ENCODE measurements around the gene CCDC88A. TPM values are rescaled to one million over a fixed set of nuclear protein-coding genes. Genes with fewer than 3 reads are reported as not detected.
"Not testable (repeated sequence)": the region's sequence is repeated elsewhere in the genome, so short reads cannot be mapped to it uniquely, and the experiment has no call there.

The CCDC88A gene
- total RNA-seq, 1 donor, result 54.3 TPM

DNA sequence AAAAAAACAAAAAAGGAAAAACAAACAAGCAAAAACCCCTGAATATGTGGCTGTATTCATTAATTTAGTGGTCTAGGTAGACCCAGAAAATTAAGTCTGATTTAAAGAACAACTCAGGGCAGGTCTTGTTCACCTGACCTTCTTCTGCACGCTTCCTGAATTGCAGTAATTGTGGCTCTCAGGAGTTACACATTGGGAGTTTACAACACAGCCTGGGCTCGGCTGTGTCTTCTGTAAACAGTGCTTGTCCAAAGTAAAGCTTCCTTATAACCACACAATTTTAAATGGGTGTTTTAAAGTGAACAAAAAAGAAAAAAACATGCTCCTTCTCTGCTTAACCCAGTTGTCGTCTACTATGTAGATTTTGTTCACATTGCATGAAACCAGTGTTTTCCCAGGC, 142.3 kb downstream of the CCDC88A start:
- Histone ChIP-seq H3K4me2 (ENCODE audit: insufficient read depth, low read length) (no peak overlapping the region), H3K4me1 (ENCODE audit: insufficient read depth, low read length) (no peaks in the 10 kb centered on the region), H3K36me3 (ENCODE audit: insufficient read depth, low read length) (no peaks in the 10 kb centered on the region), H2AFZ (ENCODE audit: low read length) (no peak overlapping the region), H3K79me2 (ENCODE audit: insufficient read depth, low read length) (no peaks in the 10 kb centered on the region), H3K9me3 (ENCODE audit: low read depth, low read length) (no peaks in the 10 kb centered on the region), H3K27ac (ENCODE audit: low read depth, low read length) (no peak overlapping the region), H3K4me3 (ENCODE audit: insufficient read depth, low read length) (no peak overlapping the region), H3K27me3 (ENCODE audit: insufficient read depth, low read length) (no peaks in the 10 kb centered on the region), H4K20me1 (ENCODE audit: insufficient read depth, low read length) (no peaks in the 10 kb centered on the region)
- TF ChIP-seq, protein P1, sequence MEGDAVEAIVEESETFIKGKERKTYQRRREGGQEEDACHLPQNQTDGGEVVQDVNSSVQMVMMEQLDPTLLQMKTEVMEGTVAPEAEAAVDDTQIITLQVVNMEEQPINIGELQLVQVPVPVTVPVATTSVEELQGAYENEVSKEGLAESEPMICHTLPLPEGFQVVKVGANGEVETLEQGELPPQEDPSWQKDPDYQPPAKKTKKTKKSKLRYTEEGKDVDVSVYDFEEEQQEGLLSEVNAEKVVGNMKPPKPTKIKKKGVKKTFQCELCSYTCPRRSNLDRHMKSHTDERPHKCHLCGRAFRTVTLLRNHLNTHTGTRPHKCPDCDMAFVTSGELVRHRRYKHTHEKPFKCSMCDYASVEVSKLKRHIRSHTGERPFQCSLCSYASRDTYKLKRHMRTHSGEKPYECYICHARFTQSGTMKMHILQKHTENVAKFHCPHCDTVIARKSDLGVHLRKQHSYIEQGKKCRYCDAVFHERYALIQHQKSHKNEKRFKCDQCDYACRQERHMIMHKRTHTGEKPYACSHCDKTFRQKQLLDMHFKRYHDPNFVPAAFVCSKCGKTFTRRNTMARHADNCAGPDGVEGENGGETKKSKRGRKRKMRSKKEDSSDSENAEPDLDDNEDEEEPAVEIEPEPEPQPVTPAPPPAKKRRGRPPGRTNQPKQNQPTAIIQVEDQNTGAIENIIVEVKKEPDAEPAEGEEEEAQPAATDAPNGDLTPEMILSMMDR (IDR thresholded peaks at IDR 0.05; ENCODE audit: extremely low read depth, low read depth, low read length), result no peak
- DNase-seq (ENCODE audit: insufficient read length, low spot score, missing footprints), result no peak

- H4K20me1 ChIP-seq (ENCODE audit: insufficient read depth, low read length); H3K36me3 ChIP-seq (ENCODE audit: insufficient read depth, low read length); DNase-seq (ENCODE audit: insufficient read length, low spot score, missing footprints); H3K79me2 ChIP-seq (ENCODE audit: insufficient read depth, low read length); H3K4me2 ChIP-seq (ENCODE audit: insufficient read depth, low read length); H2AFZ ChIP-seq (ENCODE audit: low read length); H3K9me3 ChIP-seq (ENCODE audit: low read depth, low read length); H3K27ac ChIP-seq (ENCODE audit: low read depth, low read length); H3K4me1 ChIP-seq (ENCODE audit: insufficient read depth, low read length); H3K4me3 ChIP-seq (ENCODE audit: insufficient read depth, low read length); H3K27me3 ChIP-seq (ENCODE audit: insufficient read depth, low read length): not testable (repeated sequence)
Measured at GRCh38 chr2:55274346-55274745, 145.3 kb downstream of the CCDC88A start.

- Histone ChIP-seq H2AFZ (ENCODE audit: low read length) (peak overlapping the region; percentile 100), H3K4me2 (ENCODE audit: insufficient read depth, low read length) (peak overlapping the region; percentile 90), H3K36me3 (ENCODE audit: insufficient read depth, low read length) (peaks cover 10% of the 10 kb centered on the region), H3K4me3 (ENCODE audit: insufficient read depth, low read length) (peak overlapping the region; percentile 97), H3K27ac (ENCODE audit: low read depth, low read length) (peak overlapping the region; percentile 81), H3K27me3 (ENCODE audit: insufficient read depth, low read length) (no peaks in the 10 kb centered on the region), H3K79me2 (ENCODE audit: insufficient read depth, low read length) (peaks cover 15% of the 10 kb centered on the region), H3K4me1 (ENCODE audit: insufficient read depth, low read length) (peaks cover 12% of the 10 kb centered on the region), H3K9me3 (ENCODE audit: low read depth, low read length) (no peaks in the 10 kb centered on the region), H4K20me1 (ENCODE audit: insufficient read depth, low read length) (no peaks in the 10 kb centered on the region)
- TF ChIP-seq, protein P1 (IDR thresholded peaks at IDR 0.05; ENCODE audit: extremely low read depth, low read depth, low read length), result no peak
- DNase-seq (ENCODE audit: insufficient read length, low spot score, missing footprints), result peak; percentile 42
Measured at GRCh38 chr2:55269645-55269990, 150.0 kb downstream of the CCDC88A start.

DNA sequence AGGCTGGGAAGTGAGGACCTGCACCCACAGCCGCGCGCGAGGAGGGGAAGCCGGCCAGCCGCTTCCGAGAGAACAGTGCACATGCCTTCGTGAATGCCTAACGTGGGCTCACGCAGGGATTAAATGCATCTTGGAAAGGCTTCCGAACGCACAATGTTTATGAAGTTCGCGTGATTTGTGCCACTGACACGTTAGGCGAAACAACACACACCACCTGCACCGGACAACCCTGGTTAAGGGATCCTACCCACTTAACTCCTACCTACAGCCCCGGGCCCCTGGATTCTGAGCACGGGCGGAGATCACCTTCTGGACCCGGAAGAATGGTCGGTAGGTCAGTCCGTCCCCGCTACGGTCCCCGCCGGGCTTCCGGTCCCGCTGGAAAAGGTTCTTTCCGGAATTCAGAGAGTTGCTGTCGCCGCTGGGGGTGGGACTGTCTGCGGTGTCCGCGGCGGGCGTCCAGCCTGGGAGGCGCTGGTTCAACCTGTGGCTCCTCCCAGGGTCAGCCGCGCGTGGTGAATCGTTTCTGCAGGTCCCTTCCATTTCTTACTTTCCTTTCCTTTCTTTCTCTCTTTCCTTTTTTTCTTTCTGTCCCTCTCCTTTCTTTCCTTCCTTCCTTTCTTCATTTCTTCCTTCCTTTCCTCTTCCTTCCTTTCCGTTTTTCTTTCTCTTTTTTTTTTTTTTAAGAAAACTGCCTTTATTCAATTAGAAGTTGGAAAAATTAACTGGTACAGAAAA, 150.6 kb downstream of the CCDC88A start, which contains the start of gene MTIF2:
Gene MTIF2 (minus strand): TSS at position 325 of the 738 bp plus-strand sequence. CDS start 5,373 bp downstream, outside the sequence.
- H2AFZ ChIP-seq (ENCODE audit: low read length), result peak within 1 kb of the TSS; percentile 100
- H3K4me1 ChIP-seq (ENCODE audit: insufficient read depth, low read length), result peaks cover 12% of the 10 kb centered on the region
- H3K27ac ChIP-seq (ENCODE audit: low read depth, low read length), result peak within 1 kb of the TSS; percentile 81
- peaks cover 13% of the 10 kb centered on the region for H3K36me3 ChIP-seq (ENCODE audit: insufficient read depth, low read length)
- H4K20me1 ChIP-seq (ENCODE audit: insufficient read depth, low read length), result no peaks in the 10 kb centered on the region
- H3K79me2 ChIP-seq (ENCODE audit: insufficient read depth, low read length), result peaks cover 15% of the 10 kb centered on the region
- peak; percentile 96 for DNase-seq (ENCODE audit: insufficient read length, low spot score, missing footprints)
- H3K4me3 ChIP-seq (ENCODE audit: insufficient read depth, low read length), result peak within 1 kb of the TSS; percentile 97
- H3K27me3 ChIP-seq (ENCODE audit: insufficient read depth, low read length), result no peaks in the 10 kb centered on the region
- TF ChIP-seq, protein P1 (IDR thresholded peaks at IDR 0.05; ENCODE audit: extremely low read depth, low read depth, low read length), result no peak
- H3K9me3 ChIP-seq (ENCODE audit: low read depth, low read length), result no peaks in the 10 kb centered on the region
- peak within 1 kb of the TSS; percentile 90 for H3K4me2 ChIP-seq (ENCODE audit: insufficient read depth, low read length)
